LNCAP (cell line): ENCODE results near the gene PATL2.

ENCODE experiments used
- CTCF ChIP-seq: fragments of 450-650 bp; IDR thresholded peaks from 2 replicates; pipeline ENCODE4 v1.5.1; 2017; ENCODE audit warnings: mild to moderate bottlenecking

Gene PATL2

GRCh38 chr15:44729408-44730127, 18.4 kb upstream of the PATL2 start:
- TF ChIP-seq CTCF, result no peak

GRCh38 chr15:44728576-44729407, 17.7 kb upstream of the PATL2 start:
- no peak for TF ChIP-seq CTCF

DNA sequence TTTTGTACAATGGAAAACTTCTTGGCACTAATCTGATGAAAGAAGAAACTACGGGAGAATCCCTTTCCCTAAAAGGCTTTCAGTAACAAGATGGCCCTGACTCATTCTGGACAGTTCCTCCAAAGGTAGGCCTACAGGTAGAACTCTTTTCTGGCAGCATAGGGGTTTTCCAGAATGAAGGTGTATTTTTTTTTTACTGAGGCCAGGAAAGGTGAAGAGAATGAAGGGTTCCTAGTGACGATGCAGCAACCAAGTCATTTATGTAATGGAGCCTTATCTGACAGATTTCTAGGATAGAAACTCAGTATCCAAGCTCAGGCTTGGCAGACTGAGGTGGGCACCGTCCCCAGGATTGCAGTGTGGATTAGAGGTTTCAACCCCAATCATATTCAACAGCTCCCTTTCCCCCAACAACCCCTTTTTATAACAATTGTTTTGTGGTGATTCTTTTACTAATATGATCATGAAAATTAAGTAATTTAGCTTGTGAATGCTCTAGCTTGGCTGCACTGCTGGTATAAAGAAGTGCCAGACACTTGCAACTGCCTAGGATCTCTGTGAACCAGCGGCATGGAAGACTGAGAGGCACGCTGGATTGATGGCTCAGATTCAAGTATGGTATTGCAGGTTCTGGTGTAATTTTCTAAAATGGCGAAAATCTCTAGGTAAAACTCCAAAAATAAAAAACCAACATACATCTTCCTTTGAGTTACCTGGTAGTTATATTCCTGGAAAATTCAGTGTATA, 16.5 kb upstream of the PATL2 start:
- no peak for TF ChIP-seq CTCF

- no peak for TF ChIP-seq CTCF
Measured at GRCh38 chr15:44726568-44727484, 15.7 kb upstream of the PATL2 start.

DNA sequence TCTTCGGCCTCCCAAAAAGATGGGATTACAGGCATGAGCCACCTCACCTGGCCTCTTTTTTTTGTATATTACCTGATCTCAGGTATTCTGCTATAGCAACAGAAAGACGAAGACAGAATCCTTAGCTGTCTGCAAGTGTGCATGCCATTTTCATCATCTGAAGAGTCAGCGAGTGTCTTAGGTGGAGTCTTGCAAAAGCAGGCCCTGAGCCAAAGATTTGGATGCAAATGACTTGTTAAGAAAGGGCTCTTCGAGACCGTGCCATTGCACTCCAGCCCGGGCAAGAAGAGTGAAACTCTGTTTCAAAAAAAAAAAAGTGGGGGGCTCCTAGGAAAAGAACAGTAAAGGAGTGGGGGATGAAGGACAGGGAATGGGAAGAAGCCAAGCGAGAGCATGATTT, 15.0 kb upstream of the PATL2 start:
- no peak for TF ChIP-seq CTCF

GRCh38 chr15:44722011-44722410, 10.9 kb upstream of the PATL2 start:
- TF ChIP-seq CTCF, result no peak
